HL-60/S4 treated with retinoic acid at 250 ng/mL for 4 days and 3 days (cell line): ENCODE results near the gene PRMT5.

Experiments
- in situ Hi-C: fragments of 300-500 bp; cut with MboI; formaldehyde crosslinking; loops from 2 replicates; pipeline ENCODE4 v1.7.0; 2022; ENCODE audit warnings: low sequenced_read_pairs

The PRMT5 gene

GRCh38 chr14:22898302-22899090, 30.7 kb downstream of the PRMT5 start:
- in situ Hi-C loops, result no loop called here

- in situ Hi-C loops, result no loop called here
These were observed 31.8 kb downstream of the PRMT5 start for GRCh38 chr14:22897357-22897756.

- in situ Hi-C loops, result no loop called here
These were observed 32.4 kb downstream of the PRMT5 start for GRCh38 chr14:22896760-22897159.

GRCh38 chr14:22896356-22896755, 32.8 kb downstream of the PRMT5 start:
- in situ Hi-C loops, result no loop called here

GRCh38 chr14:22895402-22895801, 33.8 kb downstream of the PRMT5 start:
- in situ Hi-C loops, result no loop called here

- in situ Hi-C loops, result no loop called here
These were observed 35.5 kb downstream of the PRMT5 start for GRCh38 chr14:22893706-22894105.

- in situ Hi-C loops, result no loop called here
These were observed 36.7 kb downstream of the PRMT5 start for GRCh38 chr14:22892488-22892887.

- in situ Hi-C loops, result no loop called here
These were observed 38.8 kb downstream of the PRMT5 start for GRCh38 chr14:22890416-22890815.

GRCh38 chr14:22888662-22889061, 40.5 kb downstream of the PRMT5 start:
- in situ Hi-C loops, result no loop called here

GRCh38 chr14:22887990-22888378, 41.2 kb downstream of the PRMT5 start:
- in situ Hi-C loops, result no loop called here

GRCh38 chr14:22887260-22887989, 41.8 kb downstream of the PRMT5 start:
- in situ Hi-C loops, result no loop called here

GRCh38 chr14:22886500-22887259, 42.5 kb downstream of the PRMT5 start:
- in situ Hi-C loops, result no loop called here

- in situ Hi-C loops, result no loop called here
These were observed 43.2 kb downstream of the PRMT5 start for GRCh38 chr14:22885975-22886374.

- in situ Hi-C loops, result no loop called here
These were observed 44.2 kb downstream of the PRMT5 start for GRCh38 chr14:22884738-22885523.

GRCh38 chr14:22884076-22884737, 45.0 kb downstream of the PRMT5 start:
- in situ Hi-C loops, result no loop called here

- in situ Hi-C loops, result no loop called here
These were observed 45.8 kb downstream of the PRMT5 start, which contains the start of gene REM2 for GRCh38 chr14:22883173-22883976. Gene REM2, plus strand, starts transcription at chr14:22883222. Its CDS starts 66 bp downstream, at chr14:22883288.

- in situ Hi-C loops, result no loop called here
These were observed 46.5 kb downstream of the PRMT5 start for GRCh38 chr14:22882529-22883172.

- in situ Hi-C loops, result no loop called here
These were observed 47.1 kb downstream of the PRMT5 start for GRCh38 chr14:22882064-22882463.
